ENCODE measurements around the gene HTR1E. TPM values are rescaled to one million over a fixed set of nuclear protein-coding genes. Genes with fewer than 3 reads are reported as not detected.

The HTR1E gene
- total RNA-seq, 6 experiments from 2014 or later, result not detected

DNA sequence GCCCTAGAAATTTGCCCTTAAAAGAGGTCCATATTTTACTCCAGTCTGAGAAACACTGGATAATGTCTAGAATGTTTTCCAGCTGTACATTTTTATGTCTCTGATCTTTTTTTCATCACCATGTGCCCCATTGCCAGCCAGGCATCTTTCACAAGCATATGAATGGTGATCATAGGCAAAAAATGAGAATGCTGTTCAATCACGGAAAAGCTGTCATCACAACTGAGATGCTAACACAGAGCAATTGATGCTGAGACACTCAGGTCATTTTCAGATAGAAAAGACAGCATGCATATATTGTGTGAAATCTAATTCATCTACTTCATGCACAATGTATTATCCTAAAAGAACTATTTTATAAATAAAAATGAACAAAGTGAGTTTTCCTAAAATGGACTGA is 116.0 kb downstream of the HTR1E start:
- Histone ChIP-seq H3K27me3 (no peaks in the 10 kb centered on the region), H3K27ac (no peak overlapping the region), H3K36me3 (no peaks in the 10 kb centered on the region), H3K4me3 (no peak overlapping the region), H3K4me1 (no peaks in the 10 kb centered on the region), H3K9me3 (no peaks in the 10 kb centered on the region)
- ATAC-seq, result no peak
- intact Hi-C loops (cut with DNase I), result no loop called here
- DNase-seq, result no peak
- no peak for TF ChIP-seq POLR2A (IDR thresholded peaks at IDR 0.05)
- no peak for TF ChIP-seq CTCF (IDR thresholded peaks at IDR 0.05)
- 63% methylated on average over 1 of the region's 1 CpG for WGBS (ENCODE audit: insufficient coverage, low coverage, low lambda C conversion rate, missing lambda C conversion rate)

DNA sequence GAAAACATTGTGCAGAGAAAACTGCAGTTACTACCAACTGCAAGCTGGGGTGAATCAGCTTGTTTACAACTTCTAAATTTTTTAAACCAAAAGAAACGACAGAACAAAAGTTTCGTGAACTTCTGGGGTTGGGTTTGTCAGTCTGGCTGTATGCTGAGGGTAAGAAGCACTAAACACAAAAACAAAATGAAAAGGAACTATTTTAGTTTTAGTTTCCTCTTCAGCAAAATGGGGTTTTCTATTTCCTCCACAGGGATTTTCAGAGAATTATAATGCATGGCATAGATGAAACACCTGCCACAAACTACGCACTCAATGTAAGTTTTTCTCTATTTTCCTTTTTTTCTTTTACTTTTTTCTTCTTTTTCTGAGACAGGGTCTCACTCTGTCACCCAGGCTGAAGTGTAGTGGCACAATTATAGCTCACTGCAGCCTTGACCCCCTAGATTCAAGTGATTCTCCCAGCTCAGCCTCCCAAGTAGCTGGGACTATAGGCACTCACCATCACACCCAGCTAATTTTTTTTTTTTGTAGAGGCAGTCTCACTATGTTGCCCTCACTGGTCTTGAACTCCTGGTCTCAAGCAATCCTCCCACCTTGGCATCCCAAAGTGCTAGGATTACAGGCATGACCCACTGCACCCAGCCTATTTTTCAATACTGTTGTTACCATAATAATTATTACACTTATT is 117.0 kb downstream of the HTR1E start:
- Histone ChIP-seq H3K9me3 (no peaks in the 10 kb centered on the region), H3K36me3 (no peaks in the 10 kb centered on the region), H3K27me3 (no peaks in the 10 kb centered on the region), H3K4me1 (no peaks in the 10 kb centered on the region), H3K4me3 (no peak overlapping the region), H3K27ac (no peak overlapping the region)
- TF ChIP-seq POLR2A (IDR thresholded peaks at IDR 0.05) (no peak), CTCF (IDR thresholded peaks at IDR 0.05) (no peak)
- 40% methylated on average over 3 of the region's 3 CpGs for WGBS (ENCODE audit: insufficient coverage, low coverage, low lambda C conversion rate, missing lambda C conversion rate)
- DNase-seq, result no peak
- intact Hi-C loops (cut with DNase I), result no loop called here
- no peak for ATAC-seq

DNA sequence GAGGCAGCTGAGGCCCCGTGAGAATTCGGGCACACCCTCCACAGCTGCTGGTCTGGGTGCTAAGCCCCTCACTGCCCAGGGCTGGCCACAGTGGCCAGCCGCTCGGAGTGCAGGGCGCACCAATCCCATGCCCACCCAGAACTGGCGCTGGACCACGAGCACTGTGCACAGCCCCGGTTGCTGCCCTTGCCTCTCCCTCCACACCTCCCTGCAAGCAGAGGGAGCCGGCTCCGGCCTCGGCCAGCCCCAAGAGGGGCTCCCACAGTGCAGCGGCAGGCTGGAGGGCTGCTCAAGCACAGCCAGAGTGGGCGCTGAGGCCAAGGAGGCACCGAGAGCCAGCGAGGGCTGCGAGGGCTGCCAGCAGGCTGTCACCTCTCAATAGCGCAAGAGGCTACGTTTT is 122.6 kb downstream of the HTR1E start:
- Histone ChIP-seq H3K9me3 (no peaks in the 10 kb centered on the region), H3K4me1 (no peaks in the 10 kb centered on the region), H3K27ac (no peak overlapping the region), H3K36me3 (no peaks in the 10 kb centered on the region), H3K27me3 (no peaks in the 10 kb centered on the region), H3K4me3 (no peak overlapping the region)
- ATAC-seq (no peak), DNase-seq (no peak)
- no CpG with 5 or more reads among the region's 18 CpGs for WGBS (ENCODE audit: insufficient coverage, low coverage, low lambda C conversion rate, missing lambda C conversion rate)
- TF ChIP-seq CTCF (IDR thresholded peaks at IDR 0.05), result no peak
- no peak for TF ChIP-seq POLR2A (IDR thresholded peaks at IDR 0.05)
- intact Hi-C loops (cut with DNase I), result no loop called here

DNA sequence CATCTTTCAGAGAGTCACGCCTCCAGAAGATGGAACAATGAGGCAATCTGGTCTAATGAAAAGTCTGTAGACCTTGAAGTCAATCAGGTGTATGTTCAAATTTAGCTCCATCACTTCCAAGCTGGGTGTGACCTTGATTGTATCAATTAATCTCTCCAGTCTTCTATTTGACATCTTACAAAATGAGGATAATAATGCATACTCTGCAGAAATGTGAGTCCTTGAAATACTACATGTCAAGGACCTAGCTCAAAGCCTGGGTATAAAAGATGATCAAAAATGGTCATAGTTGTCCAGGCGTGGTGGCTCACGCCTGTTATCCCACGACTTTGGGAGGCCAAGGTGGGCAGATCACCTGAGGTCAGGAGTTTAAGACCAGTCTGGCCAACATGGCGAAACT is 127.8 kb downstream of the HTR1E start:
- Histone ChIP-seq H3K9me3 (no peaks in the 10 kb centered on the region), H3K4me1 (peaks cover 0 to 6% (median 0%) of the 10 kb centered on the region in 4 donors), H3K36me3 (no peaks in the 10 kb centered on the region), H3K4me3 (no peak overlapping the region), H3K27ac (no peak overlapping the region), H3K27me3 (no peaks in the 10 kb centered on the region)
- TF ChIP-seq CTCF (IDR thresholded peaks at IDR 0.05) (no peak), POLR2A (IDR thresholded peaks at IDR 0.05) (no peak)
- WGBS (ENCODE audit: insufficient coverage, low coverage, low lambda C conversion rate, missing lambda C conversion rate), result 61% methylated on average over 5 of the region's 5 CpGs
- no peak for DNase-seq
- no peak for ATAC-seq
- intact Hi-C loops (cut with DNase I), result no loop called here

Small RNA genes lying within 50 kb of the gene (small RNA-seq; reads per million reads assigned to genes)
- gene AL157777.2 (0 reads per million in 2 experiments), gene MTHFD2P2 (0 reads per million in 2 experiments)

Other genes starting within 250 kb of the HTR1E start
- gene CGA, start 157.6 kb downstream of the HTR1E start, total RNA-seq, result not detected
- 10 to 100 TPM in 5 of 6 experiments, 1 to 10 TPM in 1; 8.7 to 22.0 (median 11.2) TPM for gene ZNF292, start 218.0 kb downstream of the HTR1E start, total RNA-seq

Data from right lobe of liver (tissue), 6 donors.